GM20431 (cell line): ENCODE data around the gene DFFB.

ENCODE experiments used
- in situ Hi-C: fragments of 300-500 bp; cut with MseI, MboI; formaldehyde crosslinking; loops from one replicate; pipeline ENCODE4 v1.15.0; 2020; ENCODE audit warnings: low sequenced_read_pairs; ENCODE audit not compliant: unreplicated experiment

DFFB gene

DNA sequence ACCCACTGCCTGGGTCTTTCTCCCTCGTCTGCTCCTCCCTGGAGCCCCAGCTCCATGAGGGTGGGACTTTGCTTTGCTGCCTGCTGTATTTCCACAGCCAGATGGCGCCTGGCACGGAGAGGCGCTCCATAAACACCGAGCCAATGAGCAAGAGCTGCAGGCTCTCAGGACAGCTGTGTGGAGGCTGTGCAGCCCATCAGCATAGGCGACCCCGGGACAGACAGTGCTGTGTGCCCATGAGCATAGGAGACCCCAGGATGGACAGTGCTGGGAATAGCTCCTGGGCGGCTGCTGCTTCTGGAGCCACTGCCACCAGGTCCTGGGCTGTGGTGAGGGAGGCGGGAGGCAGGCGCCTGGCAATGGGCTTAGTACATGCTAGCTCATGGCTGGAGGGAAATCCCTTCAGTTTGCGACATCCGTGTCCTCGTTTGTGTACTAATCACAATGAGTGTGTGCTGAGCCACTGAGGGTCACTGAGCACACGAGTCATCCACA is 29.4 kb upstream of the DFFB start:
- in situ Hi-C loops = no loop called here

DNA sequence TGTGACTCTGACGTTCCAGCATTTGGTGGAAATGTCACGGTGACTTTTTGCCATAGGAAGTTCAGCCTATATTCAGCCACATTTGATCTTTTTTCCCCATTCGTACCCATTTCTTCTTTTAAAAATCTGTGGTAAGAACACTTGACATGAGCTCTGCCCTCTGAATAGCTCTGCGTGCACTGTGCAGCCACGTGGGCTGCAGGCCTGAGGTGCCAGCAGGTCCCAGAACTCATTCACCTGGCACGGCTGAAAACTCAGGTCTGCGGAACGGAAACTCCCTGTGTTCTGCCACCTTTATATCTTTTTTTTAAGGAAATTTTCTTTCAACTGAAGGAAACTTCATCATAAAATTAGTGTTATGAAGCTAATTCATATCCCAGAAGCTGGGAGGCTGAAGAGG is 28.9 kb upstream of the DFFB start:
- in situ Hi-C loops = no loop called here

DNA sequence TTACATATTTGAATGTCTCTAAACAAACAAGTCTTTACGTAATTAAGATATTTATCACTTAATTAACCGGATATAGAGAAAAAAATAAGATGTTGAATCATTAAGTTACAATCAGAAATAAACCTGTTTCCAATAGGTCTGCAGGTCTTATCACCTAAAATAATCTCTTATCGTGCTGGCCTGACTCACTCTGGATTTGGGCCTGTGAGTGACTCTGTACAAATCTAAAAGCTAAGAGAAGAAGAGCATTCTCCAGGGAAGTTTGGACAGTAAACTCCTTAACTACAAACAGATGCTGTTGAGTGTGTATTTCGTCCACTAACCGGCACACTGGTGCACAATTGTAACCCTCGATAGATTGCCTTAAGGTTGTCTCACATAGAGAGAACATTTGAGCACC is 25.6 kb upstream of the DFFB start:
- in situ Hi-C loops = no loop called here

DNA sequence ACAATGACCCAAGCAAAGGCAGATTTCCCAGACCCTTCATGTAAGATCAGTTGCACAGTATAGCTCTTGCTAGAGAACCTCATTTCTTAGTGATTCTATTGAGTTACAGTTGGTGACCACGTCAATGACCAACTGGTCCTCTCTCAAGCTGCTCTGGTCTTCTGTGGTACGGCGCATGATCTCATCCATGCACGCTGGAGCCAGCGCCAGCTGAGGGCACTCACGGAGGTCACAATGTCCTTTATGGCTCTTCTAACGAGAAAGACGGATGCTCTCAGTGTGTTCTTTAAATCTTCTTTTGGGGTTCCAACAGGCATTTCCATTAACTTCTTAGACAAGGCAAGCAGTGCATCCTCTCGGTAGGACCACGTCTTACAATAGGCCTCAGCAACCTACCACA is 22.6 kb upstream of the DFFB start:
- in situ Hi-C loops = no loop called here

DNA sequence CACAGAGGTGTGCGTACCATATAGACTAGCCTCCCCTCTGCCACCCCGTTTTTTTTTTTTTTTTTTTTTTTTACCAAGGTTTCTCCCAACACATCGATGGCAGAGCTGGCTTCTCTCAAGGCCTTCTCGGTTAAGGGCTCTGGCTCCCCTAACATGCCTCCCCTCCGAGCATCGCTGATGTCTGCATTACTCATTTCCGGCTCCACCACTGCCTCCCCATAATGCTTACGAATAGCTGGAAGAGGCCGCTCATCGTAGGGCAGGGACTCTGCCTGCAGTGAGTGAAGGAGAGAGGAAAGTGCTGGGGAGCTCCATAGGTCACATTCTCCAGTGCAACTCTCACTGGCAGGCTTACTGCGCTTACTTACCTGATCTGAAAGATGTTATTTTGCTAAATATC is 20.9 kb upstream of the DFFB start:
- in situ Hi-C loops = no loop called here

DNA sequence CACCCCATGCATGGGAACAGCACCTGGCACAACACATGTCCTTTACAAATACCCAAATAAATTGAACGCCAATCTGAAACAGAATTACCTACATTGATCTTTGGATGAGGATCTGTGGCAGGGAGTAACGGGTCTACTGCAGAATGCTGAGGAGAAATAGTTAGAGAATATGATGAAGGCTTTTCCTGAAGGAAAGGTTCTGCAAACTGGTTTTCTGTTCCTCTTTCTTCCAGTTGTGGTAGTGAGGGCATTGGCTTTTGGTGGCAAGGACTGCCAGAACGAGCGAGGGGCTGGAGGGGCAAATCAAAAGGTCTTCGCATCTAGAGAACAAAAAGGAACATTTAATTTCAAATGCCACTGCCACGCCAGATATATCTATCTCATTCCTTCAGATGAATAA is 20.1 kb upstream of the DFFB start:
- in situ Hi-C loops = no loop called here

DNA sequence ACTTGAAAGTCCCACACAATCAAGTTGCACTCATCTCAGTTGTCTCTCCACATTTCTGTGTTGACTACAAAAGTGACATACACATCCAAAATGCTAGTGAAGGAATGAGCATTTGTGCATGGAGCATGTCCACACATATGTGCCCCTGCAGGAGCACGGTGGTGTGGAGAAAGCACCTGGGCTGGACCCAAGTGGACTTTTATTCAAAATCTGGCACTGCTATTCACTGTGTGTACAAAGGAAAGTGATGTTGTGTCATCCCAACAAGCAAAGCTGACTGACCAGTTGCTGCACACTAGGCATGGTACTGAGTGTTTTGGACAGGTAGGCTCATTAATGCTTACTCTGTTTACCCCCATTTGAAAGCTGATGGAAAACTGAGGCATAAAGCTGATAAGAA is 19.6 kb upstream of the DFFB start:
- in situ Hi-C loops = no loop called here

DNA sequence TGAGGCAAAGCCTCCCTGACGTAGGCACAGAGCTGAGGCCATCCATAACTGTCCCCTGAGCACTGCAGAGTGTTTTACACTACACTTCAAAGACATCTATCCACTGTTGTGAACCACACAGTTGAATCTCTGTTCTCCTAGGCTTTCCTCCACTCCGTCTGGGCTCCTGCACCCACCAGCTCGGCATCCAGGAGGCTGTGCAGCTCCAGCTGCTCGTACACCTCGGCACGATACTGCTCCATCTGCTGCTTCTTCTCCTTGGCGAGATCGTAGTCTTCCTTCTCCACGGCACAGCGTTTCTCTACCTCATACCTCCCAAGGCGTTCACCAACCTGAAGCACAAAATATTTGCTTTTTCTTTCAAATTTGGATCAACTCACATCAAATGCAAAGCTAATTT is 18.5 kb upstream of the DFFB start:
- in situ Hi-C loops = no loop called here

DNA sequence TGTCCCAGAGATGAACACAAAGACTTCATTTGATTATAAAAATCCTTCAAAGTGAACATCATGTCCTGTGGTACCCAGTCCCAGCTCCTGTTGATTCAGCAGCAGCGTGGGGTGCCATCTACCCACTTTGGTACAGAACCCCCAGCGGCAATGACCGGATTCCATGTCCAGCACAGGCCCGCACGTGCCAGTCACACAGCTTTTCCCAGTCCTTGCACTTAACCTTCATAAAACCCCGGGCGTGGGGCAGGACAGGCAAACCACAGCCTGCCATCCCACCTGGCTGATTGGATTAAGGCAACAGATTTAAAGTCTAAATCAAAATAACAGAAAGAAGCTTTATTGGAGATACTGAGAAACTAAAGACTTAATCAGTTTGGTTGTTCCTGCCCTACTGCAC is 15.8 kb upstream of the DFFB start:
- in situ Hi-C loops = no loop called here

DNA sequence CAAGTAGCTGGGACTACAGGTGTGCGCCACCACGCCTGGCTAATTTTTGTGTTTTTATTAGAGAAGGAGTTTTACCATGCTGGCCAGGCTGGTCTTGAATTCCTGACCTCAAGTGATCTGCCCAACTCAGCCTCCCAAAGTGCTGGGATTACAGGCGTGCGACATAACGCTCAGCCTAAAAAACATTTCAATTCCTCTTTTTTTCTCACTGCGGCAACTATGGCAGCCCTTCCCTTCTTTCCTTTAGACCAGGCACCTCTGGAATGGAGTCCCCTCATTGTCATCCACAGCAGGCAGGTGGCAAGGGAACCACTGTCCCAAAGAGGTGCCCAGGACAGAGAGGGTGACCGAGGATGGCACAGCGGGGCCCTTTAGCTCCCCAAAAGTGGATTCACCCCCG is 14.4 kb upstream of the DFFB start:
- in situ Hi-C loops = no loop called here

DNA sequence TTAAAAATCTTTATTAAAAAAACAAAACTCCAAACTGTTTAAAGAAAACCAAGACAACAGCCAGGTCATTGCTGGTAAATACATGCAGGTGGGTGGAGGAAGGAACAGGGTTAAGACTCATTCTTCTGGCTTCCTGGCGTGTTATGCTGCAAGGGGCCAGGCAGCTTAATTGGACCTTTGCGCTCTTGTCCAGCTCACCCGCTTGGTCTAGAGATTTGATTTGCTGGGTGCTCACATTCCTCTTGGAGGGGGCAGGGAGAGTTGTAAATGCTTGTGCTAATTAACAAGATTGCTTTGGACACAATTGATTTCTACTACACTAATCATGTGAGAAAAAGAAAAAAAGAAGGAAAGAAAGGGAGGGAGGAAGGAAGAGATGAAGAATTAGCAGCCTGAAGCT is 10.7 kb upstream of the DFFB start:
- in situ Hi-C loops = no loop called here

DNA sequence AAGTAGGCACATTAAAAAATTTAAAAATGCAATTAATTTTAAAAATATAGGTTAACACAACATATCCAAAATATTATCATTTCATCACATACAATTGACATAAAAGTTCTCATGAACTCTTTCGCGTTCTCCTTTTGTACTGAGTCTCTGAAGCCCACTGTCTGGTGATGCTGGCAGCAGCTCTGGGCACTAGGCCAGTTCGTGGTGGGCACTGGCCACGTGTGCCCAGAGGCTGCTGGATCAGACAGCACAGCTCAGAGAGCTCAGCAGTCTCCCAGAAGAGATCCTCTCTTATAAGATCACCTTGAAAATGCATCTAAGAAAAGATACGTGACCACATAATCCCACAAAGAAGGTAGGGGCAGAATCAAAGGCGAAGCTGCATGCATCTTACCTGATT is 10.2 kb upstream of the DFFB start:
- in situ Hi-C loops = no loop called here

DNA sequence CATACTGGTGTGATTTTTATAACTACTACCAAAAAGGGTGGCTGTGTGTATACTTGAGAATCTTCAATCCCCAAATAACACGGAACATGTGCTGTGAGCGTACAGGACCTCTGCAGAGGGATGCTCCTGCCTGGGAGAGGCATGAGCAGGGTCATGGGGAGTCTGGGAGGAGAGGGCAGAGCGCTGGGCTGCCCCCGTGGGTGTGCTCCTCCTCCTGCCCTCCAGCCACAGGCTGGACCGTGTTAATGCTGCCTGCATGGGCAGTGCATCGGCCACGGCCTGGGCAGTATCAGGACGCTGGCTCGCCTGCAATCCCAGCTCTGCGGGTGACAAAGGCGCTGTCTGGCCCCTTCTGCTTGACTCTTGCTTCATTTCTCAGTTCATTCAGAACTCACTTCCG is 6.4 kb upstream of the DFFB start:
- in situ Hi-C loops = no loop called here

DNA sequence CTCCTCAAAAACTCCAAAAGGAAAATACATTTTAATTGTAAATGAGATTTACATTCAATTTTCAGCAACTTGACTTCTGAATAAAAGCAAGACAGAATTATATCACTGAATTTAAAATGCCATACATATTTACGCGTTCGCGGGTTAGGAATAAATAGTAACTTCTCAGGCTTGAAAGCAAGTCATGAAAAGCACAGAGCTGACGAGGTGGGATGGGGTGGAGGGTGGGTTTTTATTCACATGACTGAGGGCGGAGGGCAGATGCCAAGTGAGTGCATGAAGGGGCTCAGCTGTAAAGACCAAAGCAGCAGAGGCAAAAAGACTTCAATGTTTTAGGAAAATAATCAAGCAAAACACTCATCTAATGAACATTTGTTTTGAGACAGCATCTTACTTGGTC is 6.0 kb upstream of the DFFB start:
- in situ Hi-C loops = no loop called here

DNA sequence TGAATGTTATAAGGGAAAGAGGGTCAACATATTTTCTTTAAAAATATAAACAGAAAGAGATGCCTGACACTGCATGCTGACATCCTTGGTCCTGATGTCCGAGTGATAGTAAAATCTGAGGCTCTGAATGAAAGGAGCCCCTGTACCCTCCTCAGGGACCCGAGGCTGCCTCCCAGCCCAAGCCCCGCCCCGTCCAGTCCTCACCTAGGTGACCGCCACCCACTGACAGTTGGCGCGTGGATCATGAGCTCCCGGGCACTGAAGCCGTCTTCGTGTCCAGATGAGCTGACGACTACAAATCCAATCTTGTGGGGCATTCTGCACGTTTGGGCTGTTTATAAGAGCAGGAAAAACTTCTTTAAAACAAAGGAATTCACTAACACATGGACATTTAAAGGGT is 5.2 kb upstream of the DFFB start:
- in situ Hi-C loops = no loop called here

DNA sequence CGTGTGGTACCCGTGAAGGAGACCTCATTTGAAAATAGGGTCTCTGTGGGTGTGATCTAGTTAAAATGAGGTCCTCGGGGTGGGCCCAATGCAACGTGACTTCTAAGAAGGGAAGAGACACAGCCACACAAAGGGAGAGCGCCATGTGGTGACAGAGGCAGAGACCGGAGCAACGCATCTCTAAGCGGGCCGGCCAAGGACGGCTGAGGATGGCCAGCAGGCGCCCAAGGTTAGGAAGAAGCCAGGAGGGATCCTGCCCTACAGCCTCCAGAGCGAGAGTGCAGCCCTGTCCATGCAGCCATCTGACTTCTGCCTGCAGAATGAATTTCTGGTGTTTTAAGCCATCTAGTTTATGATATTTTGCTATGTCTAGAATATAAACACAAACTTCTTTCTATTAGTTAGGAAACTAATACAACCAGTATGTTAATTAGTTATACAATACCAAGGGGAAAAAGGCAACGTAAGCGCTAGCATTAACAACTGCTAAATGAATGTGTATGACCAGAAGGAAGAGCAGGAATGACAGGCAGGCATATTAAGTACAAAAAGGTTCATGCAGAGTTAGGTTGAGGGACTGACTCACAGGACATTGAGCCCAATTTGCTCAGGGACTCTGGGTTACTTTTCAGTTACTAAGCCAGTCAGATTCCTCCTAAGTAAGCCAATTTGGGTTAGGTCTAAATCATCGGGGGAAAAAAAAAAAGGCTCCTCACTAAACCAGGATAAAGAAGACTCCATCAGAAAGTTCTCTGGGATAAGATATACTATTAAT is 4.4 kb upstream of the DFFB start:
- in situ Hi-C loops = no loop called here

DNA sequence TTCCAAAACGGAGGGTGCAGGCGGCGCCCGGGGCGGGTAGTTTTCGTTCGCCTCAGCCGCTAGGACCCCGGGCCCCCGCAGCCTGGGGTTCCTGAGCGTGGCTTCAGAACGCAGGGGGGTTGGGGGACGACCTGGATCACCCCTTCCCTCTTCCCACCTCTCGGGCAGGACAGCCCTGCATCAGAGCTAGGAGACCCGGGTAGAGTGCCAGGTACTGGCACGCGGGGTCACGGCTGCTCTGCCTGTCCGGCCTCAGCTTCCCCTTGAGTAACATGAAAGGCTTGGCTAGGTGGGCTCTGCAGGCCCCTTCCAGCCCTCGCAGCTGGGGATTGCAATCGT is 484 bp downstream of the DFFB start:
- in situ Hi-C loops = no loop called here

DNA sequence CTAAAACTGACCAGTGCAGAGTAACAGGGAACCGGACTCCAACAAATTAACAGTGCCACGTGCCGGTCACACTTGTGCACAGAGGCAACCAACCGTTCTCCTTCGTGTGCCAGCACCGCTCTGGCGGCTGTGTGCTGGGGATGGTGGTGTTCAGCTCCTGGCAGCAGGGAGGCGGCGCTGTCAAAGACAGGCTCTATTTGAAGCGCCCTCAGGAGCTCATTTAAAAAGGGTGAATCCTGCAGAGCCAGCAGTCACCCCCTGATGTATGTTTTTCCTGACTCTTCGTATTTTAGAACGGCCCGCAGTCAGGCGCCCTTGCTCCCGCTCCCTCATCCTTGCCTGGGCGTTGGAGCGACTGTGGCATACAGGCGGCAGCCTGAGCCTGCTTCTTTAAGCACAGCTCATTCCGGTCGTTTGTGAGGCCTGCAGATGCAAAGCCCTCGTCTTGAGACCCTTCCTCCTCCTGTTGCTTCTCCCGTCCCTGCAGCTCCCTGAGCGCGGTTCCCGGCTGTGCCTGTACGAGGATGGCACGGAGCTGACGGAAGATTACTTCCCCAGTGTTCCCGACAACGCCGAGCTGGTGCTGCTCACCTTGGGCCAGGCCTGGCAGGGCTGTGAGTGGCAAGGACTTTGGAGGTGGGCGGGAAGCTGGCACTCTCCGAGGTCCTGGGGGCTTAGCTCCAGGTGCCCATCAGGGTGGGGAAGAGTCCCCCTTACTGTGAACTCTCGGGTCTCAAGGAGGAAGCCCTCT is 1.1 kb downstream of the DFFB start:
- in situ Hi-C loops = no loop called here

DNA sequence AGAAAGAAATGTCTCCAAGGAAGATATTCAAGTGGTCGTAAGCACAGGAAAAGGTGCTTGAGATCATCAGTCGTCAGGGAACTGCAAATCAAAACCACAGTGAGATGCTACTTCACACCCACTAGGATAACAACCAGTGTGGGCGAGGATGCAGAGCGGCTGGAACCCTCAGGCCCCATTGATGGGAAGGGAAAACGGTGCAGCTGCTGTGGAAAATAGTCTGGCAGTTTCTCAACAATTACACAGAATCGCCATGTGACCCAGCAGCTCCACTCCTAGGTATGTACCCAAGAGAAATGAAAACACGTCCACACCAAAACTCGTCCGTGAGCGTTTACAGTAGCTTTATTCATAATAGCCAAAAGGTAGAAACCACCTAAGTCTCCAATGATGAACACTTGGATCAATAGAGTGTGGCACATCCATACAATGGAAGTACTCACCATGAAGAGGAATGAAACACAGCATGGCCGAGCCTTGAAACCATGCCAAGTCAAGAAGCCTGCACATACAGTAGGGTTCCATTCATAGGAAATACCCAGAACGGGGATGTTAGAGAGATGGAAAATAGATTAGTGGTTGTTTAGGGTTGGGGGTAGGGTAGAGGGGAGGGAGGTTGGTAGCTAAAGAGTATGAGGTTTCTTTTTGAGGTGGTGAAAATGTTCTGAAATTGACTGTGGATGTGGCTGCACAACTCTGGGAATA is 6.1 kb downstream of the DFFB start:
- in situ Hi-C loops = no loop called here

DNA sequence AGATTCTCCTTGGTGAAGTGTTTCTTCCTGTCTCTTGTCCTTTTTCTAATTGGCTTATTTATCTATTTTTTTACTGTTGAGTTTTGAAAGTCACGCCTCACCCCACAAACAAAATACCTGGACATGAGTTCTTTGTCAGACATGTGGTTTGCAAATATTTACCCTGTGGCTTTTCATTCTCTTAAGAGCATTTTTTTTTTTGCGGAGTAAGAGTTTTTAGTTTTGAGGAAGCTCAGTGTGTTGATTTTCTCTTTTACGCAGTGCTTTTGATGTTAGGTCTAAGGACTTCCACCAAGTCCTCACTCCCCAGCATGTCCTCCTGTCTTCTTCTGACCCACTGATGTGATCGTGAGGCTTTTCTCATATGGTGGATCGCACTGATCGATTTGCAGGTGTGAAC is 7.6 kb downstream of the DFFB start:
- in situ Hi-C loops = no loop called here

DNA sequence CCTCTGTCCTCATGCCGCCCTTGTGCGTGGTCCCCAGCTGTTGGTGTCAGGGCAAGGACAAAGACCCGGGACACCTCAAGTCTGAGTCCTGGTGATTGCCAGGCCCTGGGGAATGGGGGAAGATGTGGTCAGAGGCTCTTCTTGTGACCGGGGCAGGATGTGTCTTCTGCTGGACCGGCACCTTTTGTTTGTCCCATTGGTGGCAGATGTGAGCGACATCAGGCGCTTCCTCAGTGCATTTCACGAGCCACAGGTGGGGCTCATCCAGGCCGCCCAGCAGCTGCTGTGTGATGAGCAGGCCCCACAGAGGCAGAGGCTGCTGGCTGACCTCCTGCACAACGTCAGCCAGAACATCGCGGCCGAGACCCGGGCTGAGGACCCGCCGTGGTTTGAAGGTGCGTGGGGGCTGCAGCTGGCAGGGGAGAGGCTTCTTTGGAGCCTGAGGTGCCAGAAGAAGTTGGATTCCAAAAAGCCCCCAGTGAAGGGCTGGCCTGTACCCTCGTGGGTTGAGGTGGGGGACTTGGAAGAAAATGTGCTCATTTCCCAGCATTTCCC is 8.4 kb downstream of the DFFB start:
- in situ Hi-C loops = no loop called here
